ENCODE results near the gene SPDYC. TPM values are rescaled to one million over a fixed set of nuclear protein-coding genes. Genes with fewer than 3 reads are reported as not detected.

Gene SPDYC
- total RNA-seq, 1 experiment from 2014 or later: 1.2 TPM

DNA sequence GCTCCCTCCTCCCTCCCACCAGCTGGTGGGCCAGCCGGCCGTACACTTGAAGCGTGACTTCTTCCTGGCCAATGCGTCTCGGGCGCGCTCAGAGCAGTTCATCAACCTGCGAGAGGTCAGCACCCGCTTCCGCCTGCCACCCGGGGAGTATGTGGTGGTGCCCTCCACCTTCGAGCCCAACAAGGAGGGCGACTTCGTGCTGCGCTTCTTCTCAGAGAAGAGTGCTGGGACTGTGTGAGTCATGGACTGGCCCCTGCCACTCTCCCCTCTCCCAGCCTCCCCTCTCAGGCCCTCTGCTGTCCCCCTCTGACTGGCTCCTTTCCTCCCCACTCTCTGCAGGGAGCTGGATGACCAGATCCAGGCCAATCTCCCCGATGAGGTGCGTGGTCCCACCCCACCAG lies 36.4 kb downstream of the SPDYC start:
- H3K9me3 ChIP-seq (ENCODE audit: control insufficient read depth in 1 of 2, insufficient read depth in 1 of 2, low read depth in 1 of 2, low read length in 2 of 2): no peaks in the 10 kb centered on the region
- no peaks in the 10 kb centered on the region; a peak in 1 of 4 replicates for H3K4me1 ChIP-seq (ENCODE audit: control insufficient read depth in 1 of 2, insufficient read depth in 2 of 2, low read length in 2 of 2)
- no peak for DNase-seq (ENCODE audit: low read depth, low spot score)
- peaks cover 21 to 57% of the 10 kb centered on the region in 2 experiments for H3K36me3 ChIP-seq (ENCODE audit: control insufficient read depth in 1 of 2, insufficient read depth in 2 of 2, low read length in 2 of 2)
- ChIA-PET CTCF (no interaction called here), RAD21 (ENCODE audit: low non-redundant PET in 1 of 2, low total read pairs in 2 of 2, uncharacterized antibody in 2 of 2, unreplicated experiment in 2 of 2) (no interaction called here), POLR2A (no interaction called here)
- BruUV-seq (replicated peaks): no TSS peak
- no peak overlapping the region for H2AFZ ChIP-seq (ENCODE audit: low read depth, low read length, poor library complexity, severe bottlenecking)
- no peak for TF ChIP-seq ATF3 (IDR thresholded peaks at IDR 0.05)
- no peak for TF ChIP-seq ZNF274 (IDR thresholded peaks at IDR 0.05; ENCODE audit: low read depth, low read length)
- TF ChIP-seq, protein P1, sequence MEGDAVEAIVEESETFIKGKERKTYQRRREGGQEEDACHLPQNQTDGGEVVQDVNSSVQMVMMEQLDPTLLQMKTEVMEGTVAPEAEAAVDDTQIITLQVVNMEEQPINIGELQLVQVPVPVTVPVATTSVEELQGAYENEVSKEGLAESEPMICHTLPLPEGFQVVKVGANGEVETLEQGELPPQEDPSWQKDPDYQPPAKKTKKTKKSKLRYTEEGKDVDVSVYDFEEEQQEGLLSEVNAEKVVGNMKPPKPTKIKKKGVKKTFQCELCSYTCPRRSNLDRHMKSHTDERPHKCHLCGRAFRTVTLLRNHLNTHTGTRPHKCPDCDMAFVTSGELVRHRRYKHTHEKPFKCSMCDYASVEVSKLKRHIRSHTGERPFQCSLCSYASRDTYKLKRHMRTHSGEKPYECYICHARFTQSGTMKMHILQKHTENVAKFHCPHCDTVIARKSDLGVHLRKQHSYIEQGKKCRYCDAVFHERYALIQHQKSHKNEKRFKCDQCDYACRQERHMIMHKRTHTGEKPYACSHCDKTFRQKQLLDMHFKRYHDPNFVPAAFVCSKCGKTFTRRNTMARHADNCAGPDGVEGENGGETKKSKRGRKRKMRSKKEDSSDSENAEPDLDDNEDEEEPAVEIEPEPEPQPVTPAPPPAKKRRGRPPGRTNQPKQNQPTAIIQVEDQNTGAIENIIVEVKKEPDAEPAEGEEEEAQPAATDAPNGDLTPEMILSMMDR (IDR thresholded peaks at IDR 0.05 in 2 of 3, conservative IDR thresholded peaks at IDR 0.05 in 1 of 3; ENCODE audit: borderline replicate concordance in 1 of 3, insufficient read depth in 1 of 3, low read depth in 2 of 3, low read length in 2 of 3): no peak
- no peak for TF ChIP-seq ZBTB33 (IDR thresholded peaks at IDR 0.05; ENCODE audit: extremely low read depth, insufficient replicate concordance, low read length)
- TF ChIP-seq SRF (IDR thresholded peaks at IDR 0.05; ENCODE audit: low read depth): no peak
- TF ChIP-seq YY1 (IDR thresholded peaks at IDR 0.05; ENCODE audit: extremely low read depth, insufficient replicate concordance, low read depth, low read length): no peak
- no peak overlapping the region for H3K4me3 ChIP-seq (replicated peaks in 1 of 2; ENCODE audit: low read depth in 1 of 2, low read length in 2 of 2)
- no peaks in the 10 kb centered on the region for H3K79me2 ChIP-seq (ENCODE audit: insufficient read depth, low read length)
- no peak for ATAC-seq
- H3K9me2 ChIP-seq (ENCODE audit: insufficient read depth): no peaks in the 10 kb centered on the region
- H4K20me1 ChIP-seq (ENCODE audit: insufficient read depth): no peaks in the 10 kb centered on the region
- H3K9ac ChIP-seq (ENCODE audit: low read length): no peak overlapping the region
- no peaks in the 10 kb centered on the region for H3K27me3 ChIP-seq (ENCODE audit: insufficient read depth, low read length)
- no peak overlapping the region for H3K4me2 ChIP-seq (ENCODE audit: low read length)
- no peak overlapping the region for H3K27ac ChIP-seq (ENCODE audit: low read depth, low read length)
- intact Hi-C loops (cut with micrococcal nuclease): no loop called here

All from HCT116 (cell line).